ENCODE data around the gene PNMA8A.

- TF ChIP-seq REST (IDR thresholded peaks at IDR 0.05; ENCODE audit: insufficient read depth in 1 of 2, low read depth in 2 of 2, low read length in 2 of 2) (no peak), TAF1 (IDR thresholded peaks at IDR 0.05; ENCODE audit: borderline replicate concordance, insufficient read depth, low read length) (no peak), FOXP2 (optimal IDR thresholded peaks at IDR 0.05; ENCODE audit: borderline replicate concordance, extremely low read depth, extremely low read length, insufficient read depth) (no peak), POLR2AphosphoS5 (IDR thresholded peaks at IDR 0.05; ENCODE audit: low read depth, low read length) (no peak)
Observed at GRCh38 chr19:46515290-46515609, 43.9 kb upstream of the PNMA8A start.
